ENCODE data around the gene MMP20.

GRCh38 chr11:102614031-102614430 lies 11.1 kb downstream of the MMP20 start:
- TF ChIP-seq CTCF (IDR thresholded peaks at IDR 0.05 in 4 of 5, conservative IDR thresholded peaks at IDR 0.05 in 1 of 5) (no peak), POLR2A (IDR thresholded peaks at IDR 0.05) (no peak)

Measured in gastrocnemius medialis (tissue), 4 donors.